Measurements from ENCODE around the gene VIT. TPM values are rescaled to one million over a fixed set of nuclear protein-coding genes. Genes with fewer than 3 reads are reported as not detected.

VIT gene
- total RNA-seq, 2 donors from 2014 or later, result 16.2 to 36.2 TPM

DNA sequence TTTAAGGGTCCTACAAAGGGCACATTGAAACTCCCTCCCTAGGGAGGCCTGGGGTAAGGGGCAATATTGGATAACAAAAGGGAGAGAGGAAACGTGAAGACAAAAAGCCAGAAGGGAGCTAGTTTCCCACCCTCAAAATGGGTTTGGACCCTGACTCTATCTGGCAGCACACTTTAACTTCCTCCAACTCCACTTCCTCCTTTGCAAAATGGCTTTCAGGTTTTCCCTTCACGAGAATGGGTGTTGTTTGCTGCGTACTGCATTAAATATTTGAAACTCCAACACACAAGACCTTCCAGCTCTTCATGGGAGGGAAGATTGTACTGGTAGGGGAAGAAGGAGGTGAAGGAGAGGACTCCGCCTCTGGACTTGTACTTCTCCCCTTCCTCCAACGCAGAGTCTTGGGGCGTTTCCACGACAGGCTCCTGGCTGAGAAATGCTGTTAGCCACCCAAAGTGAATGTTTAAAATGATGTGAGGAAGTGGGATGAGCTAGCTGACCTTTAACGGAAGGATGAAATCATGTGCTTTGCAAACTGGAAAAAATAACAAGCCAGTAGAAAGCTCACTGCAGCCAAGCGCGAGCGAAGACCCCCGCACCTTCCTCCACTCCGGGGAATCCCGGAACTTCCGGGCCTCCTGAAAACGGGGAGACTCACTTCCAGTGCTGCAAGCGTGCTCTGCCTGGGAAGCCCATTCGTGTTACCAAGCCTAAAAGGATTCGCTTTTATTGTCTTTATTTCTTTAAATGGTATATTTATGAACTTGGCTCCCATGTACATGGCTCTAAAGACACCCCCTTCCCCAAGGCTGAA is 85.6 kb downstream of the VIT start:
- intact Hi-C loops (cut with DNase I), result loop anchor here in 1 of 2 donors (5.0 kb wide), 1 partner anchor 85 kb away; the partner anchor contains the start of gene VIT
- peak; percentile 84 for DNase-seq (ENCODE audit: low spot score)

GRCh38 chr2:36783246-36783645 is 86.7 kb downstream of the VIT start:
- DNase-seq (ENCODE audit: low spot score), result no peak
- intact Hi-C loops (cut with DNase I), result loop anchor here in 1 of 2 donors (5.0 kb wide), 1 partner anchor 86 kb away; the partner anchor contains the start of gene VIT

GRCh38 chr2:36785179-36785795 is 88.8 kb downstream of the VIT start:
- no peak for DNase-seq (ENCODE audit: low spot score)
- intact Hi-C loops (cut with DNase I), result no loop called here

DNA sequence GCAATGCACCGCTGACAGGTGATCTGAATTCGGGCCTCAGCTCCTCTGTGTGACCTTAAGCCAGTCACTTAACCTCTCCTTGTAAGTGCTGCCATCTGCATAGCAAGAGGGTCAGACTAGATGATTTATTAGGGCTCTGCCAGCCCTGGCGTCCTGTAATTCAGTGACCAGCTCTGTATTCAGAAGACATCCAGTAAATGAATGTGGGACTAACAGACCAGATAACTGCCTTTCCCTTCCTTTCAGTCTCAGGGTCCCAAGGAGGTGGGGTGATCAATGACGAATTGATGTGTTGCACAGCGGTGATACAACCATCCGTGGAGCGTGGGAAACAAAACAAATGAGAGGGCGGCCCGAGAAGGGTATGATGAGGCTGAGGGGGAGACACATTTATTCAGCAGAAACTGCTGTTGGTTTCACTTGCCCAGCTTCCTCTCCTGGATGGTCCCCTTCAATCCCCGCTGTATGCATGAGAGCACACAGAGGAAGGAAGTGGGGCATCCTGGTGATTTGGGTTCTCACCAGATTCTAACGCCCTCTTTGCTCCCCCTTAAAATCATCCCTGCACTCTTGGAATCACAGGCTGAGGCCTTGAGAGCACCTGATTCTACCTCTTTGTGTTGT is 92.8 kb downstream of the VIT start:
- intact Hi-C loops (cut with DNase I), result no loop called here
- DNase-seq (ENCODE audit: low spot score), result no peak

DNA sequence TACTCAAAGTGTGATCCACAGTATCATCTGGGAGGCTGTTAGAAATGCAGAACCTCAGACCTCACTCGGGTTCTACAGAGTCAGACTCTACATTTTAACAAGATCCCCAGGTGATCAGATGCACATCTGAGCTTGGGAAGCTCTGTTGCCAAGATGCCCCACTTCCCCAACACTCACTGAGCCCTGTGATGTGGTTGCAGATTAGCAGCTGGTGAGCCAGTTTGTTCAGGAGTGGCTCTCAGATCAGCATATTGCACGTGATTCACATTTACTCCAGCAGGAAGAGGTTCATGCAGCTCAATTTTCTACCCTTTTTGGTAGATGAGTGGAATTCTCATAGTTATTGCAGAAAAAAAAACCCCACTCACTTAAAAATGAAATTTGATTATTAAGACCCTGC is 96.4 kb downstream of the VIT start:
- DNase-seq (ENCODE audit: low spot score), result no peak
- intact Hi-C loops (cut with DNase I), result no loop called here

- intact Hi-C loops (cut with DNase I), result no loop called here
- no peak for DNase-seq (ENCODE audit: low spot score)
These were observed 101.0 kb downstream of the VIT start for GRCh38 chr2:36797324-36798070.

- DNase-seq (ENCODE audit: low spot score), result no peak
- intact Hi-C loops (cut with DNase I), result no loop called here
These were observed 102.2 kb downstream of the VIT start for GRCh38 chr2:36798724-36799123.

- intact Hi-C loops (cut with DNase I), result no loop called here
- DNase-seq (ENCODE audit: low spot score), result no peak
These were observed 103.9 kb downstream of the VIT start for GRCh38 chr2:36800381-36800780.

DNA sequence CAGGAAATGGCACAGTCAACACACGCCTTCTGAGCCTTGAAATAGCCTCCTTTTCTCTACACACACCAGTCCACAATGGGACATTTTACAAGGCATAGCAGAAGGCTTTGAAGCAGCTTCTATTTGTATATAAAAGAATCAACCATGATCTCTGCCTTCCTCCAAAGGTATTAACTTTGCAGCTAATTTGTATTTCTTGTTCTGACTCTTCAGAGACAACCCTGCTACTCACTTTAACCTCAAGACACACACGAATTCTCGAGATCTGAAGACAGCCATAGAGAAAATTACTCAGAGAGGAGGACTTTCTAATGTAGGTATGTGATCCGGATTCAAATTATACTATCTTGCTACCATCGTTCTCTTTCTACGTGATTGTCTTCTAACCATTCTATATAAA is 104.6 kb downstream of the VIT start:
- intact Hi-C loops (cut with DNase I), result no loop called here
- no peak for DNase-seq (ENCODE audit: low spot score)

- intact Hi-C loops (cut with DNase I), result no loop called here
- no peak for DNase-seq (ENCODE audit: low spot score)
These were observed 106.4 kb downstream of the VIT start for GRCh38 chr2:36802952-36803351.

- intact Hi-C loops (cut with DNase I), result no loop called here
These were observed 109.2 kb downstream of the VIT start for GRCh38 chr2:36805635-36806224.

DNA sequence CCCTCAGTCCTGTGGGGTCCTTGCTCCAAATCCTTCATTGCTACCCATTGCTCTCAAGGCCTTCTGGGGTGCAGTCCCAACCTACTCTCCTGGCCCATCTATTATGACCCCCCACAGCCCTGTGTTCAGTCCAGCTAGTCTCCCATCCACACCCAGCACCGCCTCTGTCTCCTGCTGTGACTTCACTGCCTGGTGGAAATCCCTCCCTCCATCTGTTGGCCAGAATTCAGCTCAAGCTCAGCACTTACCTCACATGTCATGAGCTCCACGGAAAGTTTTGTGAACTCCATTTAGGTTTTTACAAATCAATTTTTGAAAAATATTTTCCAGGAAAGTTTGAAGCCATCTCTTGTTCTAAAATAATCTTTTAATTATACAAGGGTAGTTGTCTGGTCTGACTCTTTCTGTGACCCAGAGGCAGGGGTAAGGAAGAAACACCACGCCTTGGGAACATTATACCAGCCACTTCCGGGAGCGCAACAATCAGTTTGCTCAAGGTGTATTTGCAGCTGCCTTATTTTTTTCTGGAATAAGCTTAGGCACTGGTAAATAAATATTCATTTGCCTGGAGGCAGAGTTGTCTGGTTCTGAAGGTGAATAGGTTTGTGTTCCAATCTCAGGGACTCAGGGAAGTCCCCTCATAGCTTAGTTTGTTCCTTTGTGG is 110.8 kb downstream of the VIT start:
- intact Hi-C loops (cut with DNase I), result no loop called here
- no peak for DNase-seq (ENCODE audit: low spot score)

More at GRCh38 chr2:36805635-36806224, 109.2 kb downstream of the VIT start:
- DNase-seq (ENCODE audit: low spot score), result no peak

- intact Hi-C loops (cut with DNase I), result no loop called here
- no peak for DNase-seq (ENCODE audit: low spot score)
These were observed 112.0 kb downstream of the VIT start for GRCh38 chr2:36808386-36809068.

DNA sequence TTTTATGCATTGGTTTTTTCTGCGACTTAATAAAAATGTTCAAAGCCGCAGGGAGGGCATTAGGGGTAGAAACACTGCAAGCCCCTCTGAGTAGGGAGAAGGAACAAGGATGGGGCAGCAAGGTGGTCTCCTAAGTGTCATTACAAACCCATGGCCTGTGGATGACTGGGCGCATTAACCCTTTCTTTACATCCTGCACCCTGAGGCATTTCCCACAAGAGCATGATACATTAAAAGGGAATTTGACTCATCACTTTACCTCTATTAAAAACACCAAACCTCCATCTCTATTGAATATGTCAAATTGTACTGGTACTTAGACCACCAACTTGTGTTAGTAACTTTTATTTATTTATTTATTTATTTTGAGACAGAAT is 112.5 kb downstream of the VIT start:
- intact Hi-C loops (cut with DNase I), result no loop called here
- no peak for DNase-seq (ENCODE audit: low spot score)

DNA sequence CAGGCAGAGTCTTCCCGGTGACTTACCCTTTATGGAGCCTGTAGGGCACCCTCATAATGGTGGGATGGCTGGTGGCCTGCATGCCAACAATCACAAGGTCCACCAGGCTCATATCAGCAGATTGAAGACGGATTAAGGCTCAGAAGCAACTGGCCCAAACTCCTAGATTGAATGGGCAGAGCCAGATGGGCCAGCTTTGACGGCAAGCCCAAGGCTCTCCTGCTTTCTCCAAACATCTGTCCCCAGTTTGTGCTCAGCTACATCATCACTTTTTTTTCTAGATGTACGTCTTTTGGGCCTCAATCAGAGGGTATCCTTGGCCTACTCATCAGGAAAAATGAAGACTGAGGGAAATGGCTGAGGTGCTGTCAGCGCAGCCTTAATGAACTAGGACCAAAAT is 114.6 kb downstream of the VIT start:
- intact Hi-C loops (cut with DNase I), result no loop called here
- no peak for DNase-seq (ENCODE audit: low spot score)

DNA sequence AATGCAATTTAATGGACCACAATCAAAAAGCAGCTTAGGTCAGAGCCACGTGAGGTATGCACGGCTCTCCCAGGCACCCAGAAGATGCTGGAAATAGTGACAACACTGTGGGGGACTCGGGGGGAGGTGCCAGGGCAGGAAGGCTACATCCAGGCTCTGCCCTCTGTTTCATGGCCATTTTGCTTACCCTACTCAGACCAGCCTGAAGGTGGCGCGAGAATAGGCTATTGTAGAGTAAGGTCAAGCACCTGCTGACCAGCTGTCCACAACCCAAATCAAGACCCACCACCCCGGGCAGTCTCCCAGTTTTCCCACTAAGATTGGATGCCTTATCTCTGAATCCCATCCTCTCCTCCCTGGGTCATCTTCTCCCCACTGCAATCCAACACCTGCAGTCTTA is 115.7 kb downstream of the VIT start:
- intact Hi-C loops (cut with DNase I), result no loop called here
- DNase-seq (ENCODE audit: low spot score), result no peak

DNA sequence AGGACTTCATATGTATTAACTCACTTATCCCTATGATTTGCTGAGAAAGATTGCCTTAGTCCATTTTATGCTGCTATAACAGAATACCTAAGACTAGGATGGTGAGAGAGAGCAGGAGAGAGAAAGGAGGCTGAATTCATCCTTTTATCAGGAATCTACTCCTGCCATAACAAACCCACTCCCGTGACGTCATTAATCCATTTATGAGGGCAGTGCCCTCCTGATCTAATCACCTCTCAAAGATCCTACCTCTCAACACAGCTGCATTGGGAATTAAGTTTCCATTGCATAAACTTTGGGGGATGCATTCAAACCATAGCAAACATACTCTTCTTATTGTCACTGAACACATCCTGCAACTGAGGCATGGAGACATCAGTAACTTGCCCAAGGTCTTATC is 122.0 kb downstream of the VIT start:
- no peak for DNase-seq (ENCODE audit: low spot score)
- intact Hi-C loops (cut with DNase I), result no loop called here

DNA sequence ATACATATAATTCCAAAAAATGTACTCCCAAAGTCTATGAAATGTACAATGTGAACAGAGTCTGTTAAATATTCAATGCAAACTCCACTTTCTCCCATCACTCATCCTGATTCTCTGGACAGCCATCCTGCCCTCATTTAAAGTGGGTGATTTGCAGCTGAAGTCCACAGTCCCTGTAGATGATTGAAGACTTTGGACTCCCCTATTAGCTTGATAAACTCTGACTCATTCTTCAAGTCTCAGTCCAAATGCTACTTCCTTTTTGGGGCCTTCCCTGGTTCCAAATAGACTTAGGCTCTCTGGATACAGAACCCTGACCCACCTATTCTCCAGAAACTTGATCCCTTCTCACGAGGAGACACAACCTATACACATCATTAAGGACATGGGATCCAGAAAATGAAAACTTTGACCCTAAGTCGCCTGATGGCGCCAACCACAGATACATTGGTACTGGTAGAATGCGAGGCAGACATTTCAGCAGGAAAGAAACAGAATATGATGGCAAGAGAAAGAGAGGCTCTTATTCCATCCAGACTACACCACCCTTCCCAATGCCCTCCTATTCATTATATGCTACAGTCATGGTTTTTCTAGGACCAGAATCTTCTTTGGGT is 122.7 kb downstream of the VIT start:
- DNase-seq (ENCODE audit: low spot score), result no peak
- intact Hi-C loops (cut with DNase I), result no loop called here
